Measurements from ENCODE around the gene LRIG3. TPM values are rescaled to one million over a fixed set of nuclear protein-coding genes. Genes with fewer than 3 reads are reported as not detected.
"Not testable (repeated sequence)": the region's sequence is repeated elsewhere in the genome, so short reads cannot be mapped to it uniquely, and the experiment has no call there.

Gene LRIG3
- total RNA-seq, 4 donors from 2014 or later: 163 to 222 (median 193) TPM

- Histone ChIP-seq H3K4me1 (peaks cover 43 to 50% of the 10 kb centered on the region in 2 donors), H3K27me3 (no peaks in the 10 kb centered on the region), H3K27ac (peak overlapping the region; percentile 90 to 99 (median 97)), H3K9me3 (no peaks in the 10 kb centered on the region), H3K36me3 (peaks cover 0 to 4% of the 10 kb centered on the region in 2 donors), H3K4me3 (replicated peaks in 1 of 3) (no peak overlapping the region)
- DNase-seq: no peak
- 29 to 32% methylated on average over 2 of the region's 2 CpGs for WGBS, 2 donors
- no peak for TF ChIP-seq CTCF (IDR thresholded peaks at IDR 0.05)
- TF ChIP-seq POLR2A (IDR thresholded peaks at IDR 0.05): no peak
- intact Hi-C loops (cut with DNase I): no loop called here
These were observed 5.8 kb downstream of the LRIG3 start for GRCh38 chr12:58914457-58914856.

- Histone ChIP-seq H3K4me3 (replicated peaks in 1 of 3) (no peak overlapping the region), H3K27ac (no peak overlapping the region), H3K27me3 (no peaks in the 10 kb centered on the region), H3K4me1 (peaks cover 27 to 34% of the 10 kb centered on the region in 2 donors), H3K9me3 (no peaks in the 10 kb centered on the region), H3K36me3 (peaks cover 6 to 12% of the 10 kb centered on the region in 2 donors)
- WGBS, 2 donors: 74 to 83% methylated on average over 4 of the region's 4 CpGs
- no peak for DNase-seq
- intact Hi-C loops (cut with DNase I): no loop called here
- no peak for TF ChIP-seq CTCF (IDR thresholded peaks at IDR 0.05)
- no peak for TF ChIP-seq POLR2A (IDR thresholded peaks at IDR 0.05)
These were observed 12.9 kb downstream of the LRIG3 start for GRCh38 chr12:58907391-58907790.

- WGBS, 2 donors: 82 to 83% methylated on average over 3 of the region's 3 CpGs
- Histone ChIP-seq H3K4me3 (replicated peaks in 1 of 3) (no peak overlapping the region), H3K9me3 (no peaks in the 10 kb centered on the region), H3K36me3 (peaks cover 6 to 10% of the 10 kb centered on the region in 2 donors), H3K4me1 (peaks cover 24 to 29% of the 10 kb centered on the region in 2 donors), H3K27me3 (no peaks in the 10 kb centered on the region), H3K27ac (no peak overlapping the region)
- DNase-seq: no peak
- intact Hi-C loops (cut with DNase I): no loop called here
- no peak for TF ChIP-seq CTCF (IDR thresholded peaks at IDR 0.05)
- no peak for TF ChIP-seq POLR2A (IDR thresholded peaks at IDR 0.05)
These were observed 13.4 kb downstream of the LRIG3 start for GRCh38 chr12:58906917-58907316.

GRCh38 chr12:58905422-58905821, 14.9 kb downstream of the LRIG3 start:
- peaks cover 6 to 8% of the 10 kb centered on the region in 2 donors for H3K36me3 ChIP-seq
- H3K9me3 ChIP-seq: no peaks in the 10 kb centered on the region
- 70 to 79% methylated on average over 9 of the region's 9 CpGs for WGBS, 2 donors
- DNase-seq: no peak
- TF ChIP-seq CTCF (IDR thresholded peaks at IDR 0.05) (no peak), POLR2A (IDR thresholded peaks at IDR 0.05) (no peak)
- H3K27ac ChIP-seq: peak overlapping the region in 1 of 3 donors; percentile 14
- no peaks in the 10 kb centered on the region for H3K27me3 ChIP-seq
- intact Hi-C loops (cut with DNase I): no loop called here
- H3K4me1 ChIP-seq: peaks cover 21 to 23% of the 10 kb centered on the region in 2 donors
- H3K4me3 ChIP-seq (replicated peaks in 1 of 3): no peak overlapping the region

- H3K27me3 ChIP-seq; H3K27ac ChIP-seq; H3K36me3 ChIP-seq; DNase-seq; intact Hi-C loops (cut with DNase I); H3K4me3 ChIP-seq (replicated peaks in 1 of 3); H3K9me3 ChIP-seq: not testable (repeated sequence)
- peaks cover 17 to 21% of the 10 kb centered on the region in 2 donors for H3K4me1 ChIP-seq
- 91 to 96% methylated on average over 1 of the region's 1 CpG for WGBS, 2 donors
These were observed 17.6 kb downstream of the LRIG3 start for GRCh38 chr12:58902726-58903125.

GRCh38 chr12:58901664-58902063, 18.6 kb downstream of the LRIG3 start:
- peaks cover 17 to 22% of the 10 kb centered on the region in 2 donors for H3K4me1 ChIP-seq
- intact Hi-C loops (cut with DNase I): no loop called here
- DNase-seq: no peak
- H3K4me3 ChIP-seq (replicated peaks in 1 of 3): no peak overlapping the region
- TF ChIP-seq POLR2A (IDR thresholded peaks at IDR 0.05): no peak
- TF ChIP-seq CTCF (IDR thresholded peaks at IDR 0.05): no peak
- H3K27ac ChIP-seq: peak overlapping the region in 1 of 3 donors; percentile 19
- H3K36me3 ChIP-seq: peaks cover 6 to 8% of the 10 kb centered on the region in 2 donors
- H3K9me3 ChIP-seq: no peaks in the 10 kb centered on the region
- no peaks in the 10 kb centered on the region for H3K27me3 ChIP-seq
- WGBS, 2 donors: 87 to 96% methylated on average over 5 of the region's 5 CpGs

Measured in thyroid gland (tissue), 4 donors.